Stimulated activated memory B cell treated with anti-CD40 and anti-IgM and Interleukin-4, amounts not matched to agents 10 μg/mL and 1 μg/mL and 100 μg/mL, for 72 hours (primary cell): ENCODE data around the gene DOCK1.

ENCODE experiments used
- ATAC-seq: fragments of 150-1000 bp; cut with Tn5 transposase; 2 replicates; pipeline ENCODE4 v1.10.0; 2021
- H3K27ac Mint-ChIP-seq: one replicate; pipeline ENCODE4 v1.8.0; 2022; ENCODE audit warnings: mild to moderate bottlenecking, mixed read lengths
- H3K27me3 Mint-ChIP-seq: one replicate; pipeline ENCODE4 v1.8.0; 2022; ENCODE audit warnings: mixed read lengths
- H3K36me3 Mint-ChIP-seq: one replicate; pipeline ENCODE4 v1.8.0; 2022; ENCODE audit warnings: mixed read lengths
- H3K4me1 Mint-ChIP-seq: one replicate; pipeline ENCODE4 v1.8.0; 2022; ENCODE audit warnings: mixed read lengths
- H3K4me3 Mint-ChIP-seq: one replicate; pipeline ENCODE4 v1.8.0; 2022; ENCODE audit warnings: mild to moderate bottlenecking, moderate library complexity, mixed read lengths
- H3K9me3 Mint-ChIP-seq: one replicate; pipeline ENCODE4 v1.8.0; 2022; ENCODE audit warnings: mixed read lengths

DOCK1 gene

DNA sequence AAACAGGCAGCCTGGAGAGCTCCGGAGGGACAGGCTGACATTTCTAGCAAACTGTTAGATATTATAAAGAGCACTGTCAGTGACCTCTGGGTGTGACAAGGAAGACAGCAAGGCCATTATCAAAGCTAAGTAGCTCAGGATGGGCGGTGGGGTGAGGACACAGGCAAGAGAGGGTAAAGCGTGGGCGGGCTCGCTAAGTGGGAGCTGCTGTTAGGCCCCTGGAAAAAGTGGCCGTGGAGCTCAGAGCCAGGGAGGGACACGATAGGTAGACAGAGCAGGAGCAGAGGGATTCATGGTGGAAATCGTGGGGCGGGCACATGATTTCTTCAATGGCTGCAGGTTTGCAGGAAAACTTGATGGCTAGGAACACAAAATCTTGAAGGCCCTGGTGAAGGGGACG lies 592.5 kb downstream of the DOCK1 start:
- Mint-ChIP-seq H3K27ac (no peak overlapping the region), H3K36me3 (no peaks in the 10 kb centered on the region), H3K4me3 (no peak overlapping the region), H3K9me3 (no peaks in the 10 kb centered on the region), H3K27me3 (no peaks in the 10 kb centered on the region), H3K4me1 (no peaks in the 10 kb centered on the region)
- no peak for ATAC-seq

DNA sequence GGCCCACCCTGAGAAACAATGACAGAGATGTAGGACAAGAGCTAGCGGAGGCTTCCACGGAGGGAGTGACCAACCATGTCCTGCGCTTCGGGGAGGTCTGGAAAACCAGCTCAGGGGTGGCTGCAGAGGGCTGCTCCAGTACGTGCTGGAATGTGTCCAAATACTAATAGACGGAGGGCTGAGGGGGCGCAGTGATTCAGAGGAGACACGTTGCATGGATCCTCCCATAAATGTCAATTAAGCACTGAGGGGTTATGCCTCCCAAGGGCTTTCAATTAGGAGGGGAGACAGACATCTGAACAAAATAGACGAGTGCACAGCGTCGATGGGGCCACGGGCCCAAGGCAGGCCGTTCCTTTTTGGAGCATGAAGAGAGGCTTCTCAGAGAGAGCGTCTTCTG lies 592.9 kb downstream of the DOCK1 start:
- Mint-ChIP-seq H3K27ac (no peak overlapping the region), H3K4me3 (no peak overlapping the region), H3K4me1 (no peaks in the 10 kb centered on the region), H3K36me3 (no peaks in the 10 kb centered on the region), H3K9me3 (no peaks in the 10 kb centered on the region), H3K27me3 (no peaks in the 10 kb centered on the region)
- ATAC-seq, result no peak

DNA sequence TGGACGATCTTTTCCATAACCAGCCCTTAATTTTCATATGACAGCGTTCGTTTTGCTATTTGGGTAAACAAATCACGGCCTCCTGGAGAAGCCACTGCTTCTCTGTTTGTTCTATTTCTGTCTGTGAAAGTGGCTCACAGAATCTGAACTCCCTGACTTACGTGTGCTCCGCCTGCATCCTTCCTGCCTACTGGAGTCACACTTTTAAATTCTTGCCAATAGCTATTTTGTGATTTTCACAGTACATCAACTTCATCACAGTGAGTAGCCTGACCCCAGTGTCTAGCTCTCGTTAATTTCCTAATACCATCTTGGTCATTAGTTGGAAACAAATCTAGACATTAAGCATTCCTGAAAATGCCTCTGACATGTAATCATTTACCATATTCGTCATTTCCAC lies 594.9 kb downstream of the DOCK1 start:
- no peak for ATAC-seq
- no peaks in the 10 kb centered on the region for H3K4me1 Mint-ChIP-seq
- no peaks in the 10 kb centered on the region for H3K36me3 Mint-ChIP-seq
- H3K4me3 Mint-ChIP-seq, result no peak overlapping the region
- no peaks in the 10 kb centered on the region for H3K27me3 Mint-ChIP-seq
- no peaks in the 10 kb centered on the region for H3K9me3 Mint-ChIP-seq
- H3K27ac Mint-ChIP-seq, result no peak overlapping the region
